Measurements from ENCODE around the gene CHRNB4. TPM values are rescaled to one million over a fixed set of nuclear protein-coding genes. Genes with fewer than 3 reads are reported as not detected.
A peak's percentile ranks its signal among the peaks of the same experiment; 100 is the strongest.
"Not testable (repeated sequence)": the region's sequence is repeated elsewhere in the genome, so short reads cannot be mapped to it uniquely, and the experiment has no call there.

CHRNB4 gene
- total RNA-seq, result not detected

- Mint-ChIP-seq H3K4me1 (ENCODE audit: low read depth) (peaks cover 8% of the 10 kb centered on the region), H3K36me3 (ENCODE audit: low read depth) (no peaks in the 10 kb centered on the region), H3K4me3 (peak within 1 kb of the TSS; percentile 52), H3K27me3 (ENCODE audit: low read depth) (peaks cover 18% of the 10 kb centered on the region), H3K27ac (no peak within 1 kb of the TSS), H3K9me3 (no peaks in the 10 kb centered on the region)
- DNase-seq, result peak; percentile 10
- CTCF ChIA-PET, result interaction anchor here (1.6 to 7.1 kb wide), 2 partner anchors 69 to 99 kb away, joined by 3 to 102 read pairs; no protein-coding TSS in a partner anchor
- intact Hi-C loops (cut with micrococcal nuclease), result no loop called here
These were observed at the start of gene CHRNB4 for GRCh38 chr15:78641102-78641748. Gene CHRNB4 (minus strand): TSS chr15:78641210. CDS start chr15:78641133, 77 bp downstream.

- H3K9me3 Mint-ChIP-seq, result no peaks in the 10 kb centered on the region
- intact Hi-C loops (cut with micrococcal nuclease), result no loop called here
- CTCF ChIA-PET, result interaction anchor here (1.6 kb wide), 1 partner anchor 22 kb away, joined by 3 read pairs; no protein-coding TSS in a partner anchor
- H3K4me3 Mint-ChIP-seq, result no peak overlapping the region
- DNase-seq, result no peak
- H3K27ac Mint-ChIP-seq, result no peak overlapping the region
- peaks cover 5% of the 10 kb centered on the region for H3K4me1 Mint-ChIP-seq (ENCODE audit: low read depth)
- no peaks in the 10 kb centered on the region for H3K36me3 Mint-ChIP-seq (ENCODE audit: low read depth)
- H3K27me3 Mint-ChIP-seq (ENCODE audit: low read depth), result no peaks in the 10 kb centered on the region
These were observed 48.6 kb upstream of the CHRNB4 start for GRCh38 chr15:78689626-78690025.

GRCh38 chr15:78685925-78686324 lies 44.9 kb upstream of the CHRNB4 start:
- H3K4me3 Mint-ChIP-seq, result no peak overlapping the region
- H3K27me3 Mint-ChIP-seq (ENCODE audit: low read depth), result no peaks in the 10 kb centered on the region
- DNase-seq, result no peak
- H3K27ac Mint-ChIP-seq, result no peak overlapping the region
- CTCF ChIA-PET, result no interaction called here
- no peaks in the 10 kb centered on the region for H3K9me3 Mint-ChIP-seq
- intact Hi-C loops (cut with micrococcal nuclease), result no loop called here
- H3K4me1 Mint-ChIP-seq (ENCODE audit: low read depth), result peaks cover 5% of the 10 kb centered on the region
- no peaks in the 10 kb centered on the region for H3K36me3 Mint-ChIP-seq (ENCODE audit: low read depth)

GRCh38 chr15:78685159-78685921 lies 44.3 kb upstream of the CHRNB4 start:
- Mint-ChIP-seq H3K4me3 (no peak overlapping the region), H3K9me3 (no peaks in the 10 kb centered on the region), H3K36me3 (ENCODE audit: low read depth) (no peaks in the 10 kb centered on the region), H3K27ac (no peak overlapping the region), H3K4me1 (ENCODE audit: low read depth) (peaks cover 5% of the 10 kb centered on the region), H3K27me3 (ENCODE audit: low read depth) (no peaks in the 10 kb centered on the region)
- CTCF ChIA-PET, result interaction anchor here (0.8 kb wide), 1 partner anchor 46 kb away, joined by 3 read pairs; no protein-coding TSS in a partner anchor
- DNase-seq, result no peak
- intact Hi-C loops (cut with micrococcal nuclease), result no loop called here

GRCh38 chr15:78684657-78685056 lies 43.6 kb upstream of the CHRNB4 start:
- no peaks in the 10 kb centered on the region for H3K27me3 Mint-ChIP-seq (ENCODE audit: low read depth)
- DNase-seq, result no peak
- H3K4me3 Mint-ChIP-seq, result no peak overlapping the region
- no peaks in the 10 kb centered on the region for H3K36me3 Mint-ChIP-seq (ENCODE audit: low read depth)
- peaks cover 5% of the 10 kb centered on the region for H3K4me1 Mint-ChIP-seq (ENCODE audit: low read depth)
- intact Hi-C loops (cut with micrococcal nuclease), result no loop called here
- no peak overlapping the region for H3K27ac Mint-ChIP-seq
- no peaks in the 10 kb centered on the region for H3K9me3 Mint-ChIP-seq
- CTCF ChIA-PET, result interaction anchor here (0.8 kb wide), 1 partner anchor 45 kb away, joined by 3 read pairs; no protein-coding TSS in a partner anchor

GRCh38 chr15:78683599-78683998 lies 42.6 kb upstream of the CHRNB4 start:
- H3K27me3 Mint-ChIP-seq (ENCODE audit: low read depth); H3K36me3 Mint-ChIP-seq (ENCODE audit: low read depth); H3K9me3 Mint-ChIP-seq; H3K27ac Mint-ChIP-seq; DNase-seq; intact Hi-C loops (cut with micrococcal nuclease); H3K4me3 Mint-ChIP-seq; H3K4me1 Mint-ChIP-seq (ENCODE audit: low read depth): not testable (repeated sequence)
- CTCF ChIA-PET, result interaction anchor here (0.6 kb wide), 1 partner anchor 107 kb away, joined by 4 read pairs; no protein-coding TSS in a partner anchor

- no peaks in the 10 kb centered on the region for H3K9me3 Mint-ChIP-seq
- intact Hi-C loops (cut with micrococcal nuclease), result no loop called here
- H3K27ac Mint-ChIP-seq, result no peak overlapping the region
- no peak for DNase-seq
- CTCF ChIA-PET, result no interaction called here
- no peaks in the 10 kb centered on the region for H3K27me3 Mint-ChIP-seq (ENCODE audit: low read depth)
- peaks cover 5% of the 10 kb centered on the region for H3K4me1 Mint-ChIP-seq (ENCODE audit: low read depth)
- H3K4me3 Mint-ChIP-seq, result no peak overlapping the region
- no peaks in the 10 kb centered on the region for H3K36me3 Mint-ChIP-seq (ENCODE audit: low read depth)
These were observed 41.8 kb upstream of the CHRNB4 start for GRCh38 chr15:78682693-78683410.

GRCh38 chr15:78682004-78682651 lies 41.1 kb upstream of the CHRNB4 start:
- CTCF ChIA-PET, result no interaction called here
- no peak overlapping the region for H3K27ac Mint-ChIP-seq
- no peaks in the 10 kb centered on the region for H3K9me3 Mint-ChIP-seq
- H3K27me3 Mint-ChIP-seq (ENCODE audit: low read depth), result no peaks in the 10 kb centered on the region
- peaks cover 5% of the 10 kb centered on the region for H3K4me1 Mint-ChIP-seq (ENCODE audit: low read depth)
- intact Hi-C loops (cut with micrococcal nuclease), result no loop called here
- no peak for DNase-seq
- H3K36me3 Mint-ChIP-seq (ENCODE audit: low read depth), result no peaks in the 10 kb centered on the region
- H3K4me3 Mint-ChIP-seq, result no peak overlapping the region

- H3K27ac Mint-ChIP-seq, result no peak overlapping the region
- no peak overlapping the region for H3K4me3 Mint-ChIP-seq
- no peaks in the 10 kb centered on the region for H3K36me3 Mint-ChIP-seq (ENCODE audit: low read depth)
- peaks cover 5% of the 10 kb centered on the region for H3K4me1 Mint-ChIP-seq (ENCODE audit: low read depth)
- CTCF ChIA-PET, result interaction anchor here (0.5 kb wide), 1 partner anchor 382 kb away, joined by 3 read pairs; no protein-coding TSS in a partner anchor
- no peaks in the 10 kb centered on the region for H3K27me3 Mint-ChIP-seq (ENCODE audit: low read depth)
- intact Hi-C loops (cut with micrococcal nuclease), result no loop called here
- DNase-seq, result no peak
- no peaks in the 10 kb centered on the region for H3K9me3 Mint-ChIP-seq
These were observed 40.4 kb upstream of the CHRNB4 start for GRCh38 chr15:78681281-78682003.

- no peak overlapping the region for H3K4me3 Mint-ChIP-seq
- H3K36me3 Mint-ChIP-seq (ENCODE audit: low read depth), result no peaks in the 10 kb centered on the region
- CTCF ChIA-PET, result no interaction called here
- intact Hi-C loops (cut with micrococcal nuclease), result no loop called here
- H3K27ac Mint-ChIP-seq, result no peak overlapping the region
- no peaks in the 10 kb centered on the region for H3K27me3 Mint-ChIP-seq (ENCODE audit: low read depth)
- peaks cover 2% of the 10 kb centered on the region for H3K4me1 Mint-ChIP-seq (ENCODE audit: low read depth)
- DNase-seq, result no peak
- H3K9me3 Mint-ChIP-seq, result no peaks in the 10 kb centered on the region
These were observed 39.5 kb upstream of the CHRNB4 start for GRCh38 chr15:78680431-78681075.

GRCh38 chr15:78679089-78679511 lies 38.1 kb upstream of the CHRNB4 start:
- intact Hi-C loops (cut with micrococcal nuclease), result no loop called here
- H3K9me3 Mint-ChIP-seq, result no peaks in the 10 kb centered on the region
- CTCF ChIA-PET, result no interaction called here
- no peaks in the 10 kb centered on the region for H3K36me3 Mint-ChIP-seq (ENCODE audit: low read depth)
- H3K27ac Mint-ChIP-seq, result no peak overlapping the region
- DNase-seq, result no peak
- no peaks in the 10 kb centered on the region for H3K4me1 Mint-ChIP-seq (ENCODE audit: low read depth)
- no peak overlapping the region for H3K4me3 Mint-ChIP-seq
- H3K27me3 Mint-ChIP-seq (ENCODE audit: low read depth), result no peaks in the 10 kb centered on the region

Data from activated naive CD4-positive, alpha-beta T cell treated with anti-CD3 and anti-CD28 coated beads for 36 hours (primary cell).